ENCODE data around the gene TRIM21. TPM values are rescaled to one million over a fixed set of nuclear protein-coding genes. Genes with fewer than 3 reads are reported as not detected.
A peak's percentile ranks its signal among the peaks of the same experiment; 100 is the strongest.
"Not testable (repeated sequence)": the region's sequence is repeated elsewhere in the genome, so short reads cannot be mapped to it uniquely, and the experiment has no call there.

Gene TRIM21
- polyA plus RNA-seq, 1 experiment, result 25.0 TPM

DNA sequence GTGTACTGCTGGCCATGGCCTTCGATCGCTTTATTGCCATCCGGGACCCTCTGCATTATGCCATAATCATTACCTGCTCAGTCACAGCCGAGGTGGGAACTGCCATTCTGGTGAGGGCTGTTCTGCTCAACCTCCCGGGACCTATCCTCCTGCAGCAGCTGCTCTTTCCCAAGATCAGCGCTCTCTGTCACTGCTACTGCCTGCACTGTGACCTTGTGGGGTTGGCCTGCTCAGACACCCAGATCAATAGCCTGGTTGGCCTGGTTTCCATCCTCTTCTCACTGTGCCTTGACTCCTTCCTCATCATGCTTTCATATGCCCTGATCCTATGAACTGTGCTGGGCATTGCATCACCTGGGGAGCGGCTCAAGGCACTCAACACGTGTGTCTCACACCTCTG is 24.9 kb upstream of the TRIM21 start:
- CTCF ChIA-PET, result no interaction called here
- no peak overlapping the region for H3K27ac ChIP-seq (ENCODE audit: low read depth, low read length)
- no peak overlapping the region for H3K4me3 ChIP-seq (ENCODE audit: low read depth, low read length)
- POLR2A ChIA-PET, result no interaction called here
- H3K27me3 ChIP-seq (ENCODE audit: control insufficient read depth, insufficient read depth, low read length), result no peaks in the 10 kb centered on the region
- DNase-seq (ENCODE audit: low read depth, low spot score), result no peak
- TF ChIP-seq CTCF (IDR thresholded peaks at IDR 0.05; ENCODE audit: low read depth, low read length), result no peak
- no peaks in the 10 kb centered on the region for H3K9me3 ChIP-seq (ENCODE audit: control insufficient read depth, insufficient read depth, low read length)

GRCh38 chr11:4416816-4417215 is 23.3 kb upstream of the TRIM21 start:
- no peak for TF ChIP-seq CTCF (IDR thresholded peaks at IDR 0.05; ENCODE audit: low read depth, low read length)
- ChIA-PET CTCF (interaction anchor here (0.9 kb wide), 1 partner anchor 230 kb away, joined by 3 read pairs; no protein-coding TSS in a partner anchor), POLR2A (no interaction called here)
- no peaks in the 10 kb centered on the region for H3K27me3 ChIP-seq (ENCODE audit: control insufficient read depth, insufficient read depth, low read length)
- no peaks in the 10 kb centered on the region for H3K9me3 ChIP-seq (ENCODE audit: control insufficient read depth, insufficient read depth, low read length)
- no peak overlapping the region for H3K4me3 ChIP-seq (ENCODE audit: low read depth, low read length)
- DNase-seq (ENCODE audit: low read depth, low spot score), result no peak
- no peak overlapping the region for H3K27ac ChIP-seq (ENCODE audit: low read depth, low read length)

GRCh38 chr11:4416306-4416705 is 22.8 kb upstream of the TRIM21 start:
- TF ChIP-seq CTCF (IDR thresholded peaks at IDR 0.05; ENCODE audit: low read depth, low read length), result no peak
- ChIA-PET CTCF (no interaction called here), POLR2A (no interaction called here)

DNA sequence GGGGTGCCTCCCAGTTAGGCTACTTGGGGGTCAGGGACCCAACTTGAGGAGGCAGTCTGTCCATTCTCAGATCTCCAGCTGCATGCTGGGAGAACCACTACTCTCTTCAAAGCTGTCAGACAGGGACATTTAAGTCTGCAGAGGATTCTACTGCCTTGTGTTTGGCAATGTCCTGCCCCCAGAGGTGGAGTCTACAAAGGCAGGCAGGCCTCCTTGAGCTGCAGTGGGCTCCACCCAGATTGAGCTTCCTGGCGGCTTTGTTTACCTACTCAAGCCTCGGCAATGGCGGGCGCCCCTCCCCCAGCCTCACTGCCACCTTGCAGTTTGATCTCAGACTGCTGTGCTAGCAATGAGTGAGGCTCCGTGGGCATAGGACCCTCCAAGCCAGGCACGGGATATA is 12.7 kb upstream of the TRIM21 start:
- DNase-seq (ENCODE audit: low read depth, low spot score); CTCF ChIA-PET; POLR2A ChIA-PET: not testable (repeated sequence)

More at GRCh38 chr11:4416306-4416705, 22.8 kb upstream of the TRIM21 start:
- Histone ChIP-seq H3K9me3 (ENCODE audit: control insufficient read depth, insufficient read depth, low read length) (no peaks in the 10 kb centered on the region), H3K4me3 (ENCODE audit: low read depth, low read length) (no peak overlapping the region), H3K27me3 (ENCODE audit: control insufficient read depth, insufficient read depth, low read length) (no peaks in the 10 kb centered on the region), H3K27ac (ENCODE audit: low read depth, low read length) (no peak overlapping the region)
- no peak for DNase-seq (ENCODE audit: low read depth, low spot score)

DNA sequence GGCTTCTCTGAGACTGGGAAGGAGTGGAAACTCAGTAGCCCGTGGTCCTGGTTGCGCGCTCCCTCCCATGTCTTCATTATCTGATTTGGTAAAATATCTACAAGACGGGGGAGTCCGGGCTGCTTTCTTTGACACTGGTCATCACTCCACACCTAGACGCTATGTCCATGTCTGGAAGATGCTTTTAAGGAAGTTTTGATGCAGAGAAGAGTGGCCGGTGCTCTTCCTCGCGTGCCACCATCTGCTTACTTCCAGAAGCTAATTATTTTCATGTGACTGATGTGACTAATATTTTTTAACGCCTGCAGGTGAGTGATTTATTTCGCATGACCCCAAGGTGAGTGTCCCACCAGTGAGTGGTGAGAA is 339 bp upstream of the TRIM21 start:
- ChIA-PET POLR2A (no interaction called here), CTCF (interaction anchor here (2.4 kb wide), 1 partner anchor 206 kb away, joined by 6 read pairs; no protein-coding TSS in a partner anchor)
- Histone ChIP-seq H3K4me3 (ENCODE audit: low read depth, low read length) (peak overlapping the region; percentile 99), H3K27me3 (ENCODE audit: control insufficient read depth, insufficient read depth, low read length) (no peaks in the 10 kb centered on the region), H3K27ac (ENCODE audit: low read depth, low read length) (no peak overlapping the region), H3K9me3 (ENCODE audit: control insufficient read depth, insufficient read depth, low read length) (no peaks in the 10 kb centered on the region; the same call in 1 of the 2 replicates)
- DNase-seq (ENCODE audit: low read depth, low spot score), result no peak
- TF ChIP-seq CTCF (IDR thresholded peaks at IDR 0.05; ENCODE audit: low read depth, low read length), result no peak

More for the DNA sequence above, 12.7 kb upstream of the TRIM21 start:
- not testable (repeated sequence) for H3K4me3 ChIP-seq (ENCODE audit: low read depth, low read length); H3K27ac ChIP-seq (ENCODE audit: low read depth, low read length); H3K27me3 ChIP-seq (ENCODE audit: control insufficient read depth, insufficient read depth, low read length); H3K9me3 ChIP-seq (ENCODE audit: control insufficient read depth, insufficient read depth, low read length)

GRCh38 chr11:4388221-4388620 is 5.3 kb downstream of the TRIM21 start:
- TF ChIP-seq CTCF (IDR thresholded peaks at IDR 0.05; ENCODE audit: low read depth, low read length), result no peak
- Histone ChIP-seq H3K9me3 (ENCODE audit: control insufficient read depth, insufficient read depth, low read length) (no peaks in the 10 kb centered on the region; the same call in 1 of the 2 replicates), H3K27me3 (ENCODE audit: control insufficient read depth, insufficient read depth, low read length) (no peaks in the 10 kb centered on the region), H3K4me3 (ENCODE audit: low read depth, low read length) (no peak overlapping the region), H3K27ac (ENCODE audit: low read depth, low read length) (no peak overlapping the region)
- no peak for DNase-seq (ENCODE audit: low read depth, low spot score)
- ChIA-PET CTCF (no interaction called here), POLR2A (no interaction called here)
